GM12878 (cell line): ENCODE measurements around the gene VPS26B. TPM values are rescaled to one million over a fixed set of nuclear protein-coding genes. Genes with fewer than 3 reads are reported as not detected.

ENCODE experiments used
- ATAC-seq: fragments of 200-7000 bp; cut with Tn5 transposase; 3 replicates; pipeline ENCODE4 v1.9.1; 2020; ENCODE audit warnings: mild to moderate bottlenecking, moderate library complexity
- BruUV-seq: library from RNA; stranded (reverse); fragments of 400-500 nt; replicated peaks from 2 replicates; lab custom pipeline; 2021; lab: Mats Ljungman, UMichigan
- CTCF ChIA-PET: fragments of 300-600 bp; sonication (Branson Sonifier 250); formaldehyde crosslinking; extraction: SDS; loops from one replicate; lab custom pipeline; 2021; ENCODE audit warnings: inconsistent platforms; lab: Yijun Ruan, JAX
- POLR2A ChIA-PET: fragments of 350-600 bp; formaldehyde crosslinking; extraction: SDS; loops from one replicate; lab custom pipeline; 2021; ENCODE audit warnings: inconsistent platforms; lab: Charles Lee
- RAD21 ChIA-PET: fragments of 300-600 bp; sonication (Branson Sonifier 250); formaldehyde crosslinking; loops from one replicate; lab custom pipeline; 2023; ENCODE audit warnings: antibody characterized with exemption; ENCODE audit not compliant: unreplicated experiment; lab: Charles Lee
- SMC1A ChIA-PET: fragments of 300-600 bp; sonication (Branson Sonifier 250); formaldehyde crosslinking; loops from one replicate; lab custom pipeline; 2023; ENCODE audit not compliant: unreplicated experiment, uncharacterized antibody; lab: Charles Lee
- DNase-seq: peaks from one replicate; pipeline ENCODE4 v3.0.0-alpha.2; 2011; ENCODE audit warnings: low read depth, low spot score
- FAIRE-seq: peaks from 3 replicates; lab custom pipeline; 2011; peaks lifted over from hg19 to GRCh38; lab: Jason Lieb, UNC
- H2AFZ ChIP-seq: 2 replicates; pipeline ENCODE4 v1.6.0; 2011; ENCODE audit warnings: low read depth, low read length, control low read depth; ENCODE audit not compliant: control insufficient read depth
- H3K27ac ChIP-seq: 2 replicates; pipeline ENCODE4 v1.5.1; 2011; ENCODE audit warnings: control low read depth; ENCODE audit not compliant: control insufficient read depth, insufficient read depth
- H3K27me3 ChIP-seq, 2 experiments: replicated peaks in 1 of 2; 2 replicates each; pipeline versions ENCODE4 v1.6.0 to v1.6.1; 2011; ENCODE audit warnings: low read length in 1 of 2; ENCODE audit not compliant: control insufficient read depth in 2 of 2, insufficient read depth in 2 of 2
- H3K36me3 ChIP-seq, 2 experiments: 2 replicates each; pipeline ENCODE4 v1.5.1; 2011; ENCODE audit warnings: low read length in 1 of 2; ENCODE audit not compliant: control insufficient read depth in 2 of 2, insufficient read depth in 2 of 2
- H3K4me1 ChIP-seq: 2 replicates; pipeline ENCODE4 v1.6.1; 2011; ENCODE audit warnings: mild to moderate bottlenecking, low read length, moderate library complexity, mixed read lengths; ENCODE audit not compliant: control insufficient read depth, insufficient read depth
- H3K4me2 ChIP-seq: 2 replicates; pipeline ENCODE4 v1.6.0; 2011; ENCODE audit warnings: control low read depth; ENCODE audit not compliant: control insufficient read depth, insufficient read depth
- H3K4me3 ChIP-seq: fragments of 200-600 bp; sonication (generic); 2 replicates; pipeline ENCODE4 v1.5.1; 2016
- H3K79me2 ChIP-seq: 2 replicates; pipeline ENCODE4 v1.6.0; 2011; ENCODE audit warnings: low read length; ENCODE audit not compliant: control insufficient read depth, insufficient read depth
- H3K9ac ChIP-seq: 2 replicates; pipeline ENCODE4 v1.8.0; 2011; ENCODE audit warnings: low read length, control low read depth, mixed read lengths; ENCODE audit not compliant: control insufficient read depth, insufficient read depth
- H3K9me3 ChIP-seq: replicated peaks from 3 replicates; pipeline ENCODE4 v1.5.1; 2011; ENCODE audit warnings: mild to moderate bottlenecking, low read length; ENCODE audit not compliant: control insufficient read depth, insufficient read depth
- H4K20me1 ChIP-seq: 2 replicates; pipeline ENCODE4 v1.6.0; 2011; ENCODE audit not compliant: control insufficient read depth, insufficient read depth
- CEBPZ ChIP-seq: fragments of 150-350 bp; IDR thresholded peaks from 2 replicates; pipeline ENCODE4 v1.6.1; 2016; ENCODE audit warnings: low read depth, low read length
- CHD1 ChIP-seq: IDR thresholded peaks from 2 replicates; pipeline ENCODE4 v1.6.1; 2012; ENCODE audit warnings: low read depth, low read length, improper control_type of control experiment
- CTCF ChIP-seq, 3 experiments: IDR thresholded peaks in 2 of 3; conservative IDR thresholded peaks in 1 of 3; 2 replicates each; pipeline ENCODE4 v1.5.1; 2011; ENCODE audit warnings: low read depth in 3 of 3, low read length in 3 of 3, mild to moderate bottlenecking in 3 of 3, control low read depth in 2 of 3, moderate library complexity in 2 of 3, inconsistent platforms in 1 of 3, mixed read lengths in 1 of 3; ENCODE audit not compliant: control insufficient read depth in 2 of 3, insufficient read depth in 1 of 3; ENCODE audit errors: extremely low read depth in 1 of 3
- E2F8 ChIP-seq: fragments of 450-650 bp; IDR thresholded peaks from 2 replicates; pipeline ENCODE4 v1.6.1; 2018; ENCODE audit warnings: mild to moderate bottlenecking, low read depth, moderate library complexity; ENCODE audit not compliant: partially characterized antibody
- FOXK2 ChIP-seq: fragments of 450-650 bp; IDR thresholded peaks from 2 replicates; pipeline ENCODE4 v1.6.1; 2017; ENCODE audit warnings: mild to moderate bottlenecking, moderate library complexity
- IKZF2 ChIP-seq, 2 experiments: fragments of 450-650 bp; IDR thresholded peaks; 2 replicates each; pipeline ENCODE4 v1.6.1; 2017; ENCODE audit warnings: mild to moderate bottlenecking in 2 of 2, moderate library complexity in 2 of 2
- KLF5 ChIP-seq: fragments of 450-650 bp; IDR thresholded peaks from 2 replicates; pipeline ENCODE4 v1.6.1; 2014; ENCODE audit warnings: mild to moderate bottlenecking; ENCODE audit not compliant: partially characterized antibody
- MEF2B ChIP-seq: fragments of 450-650 bp; IDR thresholded peaks from 2 replicates; pipeline ENCODE4 v1.6.1; 2018; ENCODE audit warnings: mild to moderate bottlenecking, moderate library complexity; ENCODE audit not compliant: partially characterized antibody, poor library complexity, severe bottlenecking
- NFYA ChIP-seq: IDR thresholded peaks from 2 replicates; pipeline ENCODE4 v1.6.1; 2011; ENCODE audit warnings: low read depth, mild to moderate bottlenecking, low read length, improper control_type of control experiment, borderline replicate concordance
- POLR2AphosphoS2 ChIP-seq: IDR thresholded peaks from 2 replicates; pipeline ENCODE4 v1.6.1; 2011; ENCODE audit warnings: low read depth, mild to moderate bottlenecking, low read length, improper control_type of control experiment, moderate library complexity
- RAD21 ChIP-seq: IDR thresholded peaks from 2 replicates; pipeline ENCODE4 v1.6.1; 2011; ENCODE audit warnings: mild to moderate bottlenecking, low read depth, low read length, moderate library complexity; ENCODE audit not compliant: insufficient read depth
- SMC3 ChIP-seq: IDR thresholded peaks from 2 replicates; pipeline ENCODE4 v1.6.1; 2011; ENCODE audit warnings: low read length, improper control_type of control experiment, borderline replicate concordance
- SPI1 ChIP-seq: IDR thresholded peaks from 2 replicates; pipeline ENCODE4 v1.6.1; 2011; ENCODE audit warnings: low read depth, mild to moderate bottlenecking, low read length, moderate library complexity, borderline replicate concordance; ENCODE audit not compliant: insufficient read depth
- YY1 ChIP-seq: IDR thresholded peaks from 2 replicates; pipeline ENCODE4 v1.6.1; 2011; ENCODE audit warnings: low read depth, mild to moderate bottlenecking, low read length
- WGBS: methylation state at CpG from one replicate; pipeline ENCODE4 v1.1.6; 2016; ENCODE audit warnings: low lambda C conversion rate; ENCODE audit not compliant: insufficient replicate concordance, insufficient coverage; ENCODE audit errors: missing lambda C conversion rate; 5-methylcytosine and 5-hydroxymethylcytosine counted together
- in situ Hi-C: fragments of 300-500 bp; cut with MboI; formaldehyde crosslinking; loops from 9 replicates; pipeline ENCODE4 v1.14.3; 2018; ENCODE audit warnings: mixed read lengths
- intact Hi-C: fragments of 100-400 bp; cut with micrococcal nuclease; formaldehyde crosslinking; loops from one replicate; pipeline ENCODE4 v1.14.2; 2022; ENCODE audit not compliant: unreplicated experiment
- polyA plus RNA-seq, 11 experiments: library from polyadenylated mRNA; depleted of rRNA in 4 of 11; unstranded in 6 of 11; stranded (reverse) in 5 of 11; fragments of >200 nt; fragmentation: Nextera tagmentation in 4 of 11; fragmentation: Illumina TruSeq in 1 of 11; extraction: Ambion mirVana in 4 of 11; extraction: Trizol in 1 of 11; gene quantifications; 1 replicate in 1 of 11; 2 replicates in 10 of 11; pipeline versions ENCODE4 v1.2.1 to v1.2.3, GENCODE V29; 2011 to 2016; ENCODE audit warnings: inconsistent platforms in 2 of 11, missing spikeins in 2 of 11, low read depth in 1 of 11
- total RNA-seq, 4 experiments: library from RNA; depleted of rRNA in 3 of 4; stranded (reverse); fragments of >200 nt in 3 of 4; fragmentation: Illumina TruSeq in 1 of 4; extraction: Trizol in 1 of 4; gene quantifications; 2 replicates each; pipeline versions ENCODE4 v1.2.1 to v1.2.3, GENCODE V29; 2013 to 2021

VPS26B gene
- total and polyA plus RNA-seq, 10 of the 15 experiments (the other 5 are each of a cell fraction or from before 2014, with no cell fraction given), result 1.6 to 26.9 (median 13.3) TPM

DNA sequence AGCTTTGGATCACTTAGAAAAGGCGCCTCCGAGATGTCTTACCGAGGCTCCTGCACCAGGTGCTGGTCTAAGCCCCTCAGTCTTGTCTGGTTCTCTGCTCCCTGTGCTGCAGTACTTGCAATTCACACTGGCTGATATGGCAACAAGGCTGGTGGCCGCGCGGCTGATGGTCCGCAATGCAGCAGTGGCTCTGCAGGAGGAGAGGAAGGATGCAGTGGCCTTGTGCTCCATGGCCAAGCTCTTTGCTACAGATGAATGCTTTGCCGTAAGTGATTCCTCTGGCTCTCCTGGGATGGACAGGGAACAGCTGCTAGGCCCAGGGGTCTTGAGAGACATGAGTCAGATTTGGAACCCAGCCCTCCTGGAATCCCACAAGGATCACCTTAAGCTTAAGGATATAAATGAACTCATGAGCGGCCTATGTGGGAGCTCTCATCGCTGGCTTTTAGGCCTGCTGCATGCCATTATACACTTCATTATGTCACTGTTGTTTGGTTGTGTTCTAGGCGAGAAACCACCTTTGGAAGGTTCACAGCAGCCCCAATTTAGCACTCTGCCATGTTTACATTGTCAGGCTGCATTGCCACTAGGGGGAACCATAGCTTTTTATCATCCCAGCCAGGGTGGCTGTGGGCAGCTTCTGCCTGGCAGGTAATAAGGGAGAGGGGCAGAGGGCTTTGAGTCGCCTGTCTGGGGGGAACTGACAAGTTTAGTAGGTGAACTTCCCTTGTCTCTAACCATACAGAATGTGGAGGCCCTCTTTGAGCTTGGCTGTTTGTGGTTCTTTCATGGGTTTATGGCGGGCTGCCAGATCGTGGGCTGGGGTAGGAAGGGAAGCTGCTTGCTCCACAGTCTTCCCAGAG lies 37.4 kb downstream of the VPS26B start:
- H2AFZ ChIP-seq, result no peak overlapping the region
- H3K27ac ChIP-seq, result no peak overlapping the region
- H3K36me3 ChIP-seq, result peaks cover 0 to 3% of the 10 kb centered on the region in 2 experiments; a peak in 1 of 4 replicates
- ATAC-seq, result peak; percentile 83
- H4K20me1 ChIP-seq, result no peaks in the 10 kb centered on the region
- no peaks in the 10 kb centered on the region for H3K79me2 ChIP-seq
- intact Hi-C loops (no loop called here), in situ Hi-C loops (no loop called here)
- H3K4me2 ChIP-seq, result no peak overlapping the region
- H3K9ac ChIP-seq, result no peak overlapping the region
- H3K27me3 ChIP-seq, result no peaks in the 10 kb centered on the region
- no peak for FAIRE-seq
- RAD21 ChIA-PET, result no interaction called here
- 91% methylated on average over 14 of the region's 14 CpGs for WGBS
- SMC1A ChIA-PET, result interaction anchor here (1.0 to 2.0 kb wide), 4 partner anchors 12 to 55 kb away, joined by 3 to 5 read pairs (median 3); no protein-coding TSS in a partner anchor
- peaks cover 3% of the 10 kb centered on the region for H3K4me1 ChIP-seq
- no peak for DNase-seq
- POLR2A ChIA-PET, result interaction anchor here (1.0 kb wide), 1 partner anchor 13 kb away, joined by 3 read pairs; no protein-coding TSS in a partner anchor
- CTCF ChIA-PET, result interaction anchor here (0.6 to 3.5 kb wide), 11 partner anchors 8 to 1550 kb away, joined by 3 to 15 read pairs (median 4); partner anchors contain the start of genes ACAD8, NCAPD3, THYN1 and VPS26B
- H3K4me3 ChIP-seq, result no peak overlapping the region
- no TSS peak for BruUV-seq
- H3K9me3 ChIP-seq, result no peaks in the 10 kb centered on the region
- TF ChIP-seq MEF2B, result no peak
- no peak for TF ChIP-seq SPI1
- TF ChIP-seq FOXK2, result peak; percentile 49
- TF ChIP-seq E2F8, result no peak
- peak; percentile 19; the same call in 1 of the 2 replicates for TF ChIP-seq SMC3
- no peak for TF ChIP-seq KLF5
- peak; percentile 51 to 67 (median 62) for TF ChIP-seq CTCF (IDR thresholded peaks at IDR 0.05 in 2 of 3, conservative IDR thresholded peaks at IDR 0.05 in 1 of 3; ENCODE audit: control insufficient read depth in 2 of 3, extremely low read depth in 1 of 3, insufficient read depth in 1 of 3, low read depth in 3 of 3, low read length in 3 of 3)
- TF ChIP-seq CEBPZ, result no peak
- no peak for TF ChIP-seq IKZF2 (IDR thresholded peaks at IDR 0.05)
- TF ChIP-seq NFYA, result no peak
- TF ChIP-seq YY1, result peak; percentile 59; the same call in 1 of the 2 replicates
- no peak for TF ChIP-seq CHD1
- TF ChIP-seq RAD21, result peak; percentile 66
- TF ChIP-seq POLR2AphosphoS2, result no peak
